ENCODE results near the gene GALNT17.

GRCh38 chr7:71106226-71106625, 25.7 kb upstream of the GALNT17 start:
- TF ChIP-seq ZNF274 (IDR thresholded peaks at IDR 0.05; ENCODE audit: low read depth, low read length) (no peak), YY1 (IDR thresholded peaks at IDR 0.05; ENCODE audit: insufficient read depth, insufficient read length) (no peak)
